Stimulated activated CD8-positive, alpha-beta memory T cell treated with anti-CD3 and anti-CD28 coated beads, Interleukin-12 subunit alpha, Interleukin-12 subunit beta, amount 100 ng/mL, for 1 hour (primary cell): ENCODE results near the gene DEUP1.

Experiments
- DNase-seq: peaks from one replicate; pipeline ENCODE4 v3.0.0-alpha.2; 2020; ENCODE audit warnings: low read depth

DEUP1 gene

GRCh38 chr11:93480256-93480655, 149.7 kb downstream of the DEUP1 start:
- DNase-seq, result no peak

GRCh38 chr11:93480756-93481155, 150.2 kb downstream of the DEUP1 start:
- no peak for DNase-seq

- no peak for DNase-seq
Measured at GRCh38 chr11:93481279-93481678, 150.7 kb downstream of the DEUP1 start.

- no peak for DNase-seq
Measured at GRCh38 chr11:93481696-93482095, 151.2 kb downstream of the DEUP1 start.

- no peak for DNase-seq
Measured at GRCh38 chr11:93482556-93482955, 152.0 kb downstream of the DEUP1 start.

GRCh38 chr11:93484716-93485115, 154.2 kb downstream of the DEUP1 start:
- DNase-seq, result no peak

- no peak for DNase-seq
Measured at GRCh38 chr11:93485983-93486382, 155.4 kb downstream of the DEUP1 start.

GRCh38 chr11:93487032-93487483, 156.5 kb downstream of the DEUP1 start:
- no peak for DNase-seq
